GM21723 (cell line): ENCODE data around the gene SPDYE2B.
"Not testable (repeated sequence)": the region's sequence is repeated elsewhere in the genome, so short reads cannot be mapped to it uniquely, and the experiment has no call there.

Experiments
- ATAC-seq: cut with Tn5 transposase; IDR thresholded peaks from one replicate; pipeline ENCODE4 v1.9.1; 2021; ENCODE audit warnings: mild to moderate bottlenecking, moderate library complexity; ENCODE audit not compliant: unreplicated experiment

Gene SPDYE2B

GRCh38 chr7:102698962-102699750 is 49.0 kb downstream of the SPDYE2B start:
- not testable (repeated sequence) for ATAC-seq
